Measurements from ENCODE around the gene IL1RN. TPM values are rescaled to one million over a fixed set of nuclear protein-coding genes. Genes with fewer than 3 reads are reported as not detected.

The IL1RN gene
- total and polyA plus RNA-seq, 2 of the 13 experiments (the other 11 are each of a cell fraction or from before 2014, with no cell fraction given), result 21.2 to 101 TPM

GRCh38 chr2:113081488-113082210 is 45.7 kb upstream of the IL1RN start:
- in situ Hi-C loops (cut with HindIII; ENCODE audit: extremely low pct_ligation_motif_present, low pct_unique_long_range_greater_than_20kb), result loop anchor here (5.0 to 10.0 kb wide), 3 partner anchors 56 to 293 kb away; no protein-coding TSS in a partner anchor
- 0% methylated on average over 2 of the region's 2 CpGs for WGBS (ENCODE audit: low lambda C conversion rate)
- ATAC-seq (no peak), DNase-seq (ENCODE audit: low spot score) (no peak), FAIRE-seq (no peak)
- intact Hi-C loops (cut with micrococcal nuclease; ENCODE audit: unreplicated experiment), result loop anchor here (2.0 kb wide), 1 partner anchor 45 kb away; the partner anchor contains the start of gene IL1RN
- ChIA-PET POLR2A (interaction anchor here (1.4 kb wide), 1 partner anchor 52 kb away, joined by 3 read pairs; no protein-coding TSS in a partner anchor), CTCF (ENCODE audit: low intra/inter-chr PET ratio, low total read pairs) (interaction anchor here (2.8 to 2.9 kb wide), 2 partner anchors 55 to 117 kb away, joined by 34 to 35 read pairs; no protein-coding TSS in a partner anchor)
- H4K20me1 ChIP-seq (ENCODE audit: insufficient read depth, low read length), result no peaks in the 10 kb centered on the region
- H3K9ac ChIP-seq (ENCODE audit: insufficient read depth, low read depth, low read length), result no peak overlapping the region
- no peak overlapping the region for H3K4me3 ChIP-seq (replicated peaks in 1 of 3; ENCODE audit: insufficient read depth in 1 of 3, low read depth in 2 of 3, low read length in 3 of 3)
- no TSS peak for BruUV-seq (replicated peaks)
- TF ChIP-seq ZNF138 (CRISPR knock-in tag; IDR thresholded peaks at IDR 0.05; ENCODE audit: low read depth), result no peak
- no peak for TF ChIP-seq ZNF713 (CRISPR knock-in tag; IDR thresholded peaks at IDR 0.05)
- TF ChIP-seq SNAPC4 (CRISPR knock-in tag; IDR thresholded peaks at IDR 0.05), result no peak
- TF ChIP-seq FOXA1 (IDR thresholded peaks at IDR 0.05), result no peak
- TF ChIP-seq FOXA1 (CRISPR knock-in tag; IDR thresholded peaks at IDR 0.05), result no peak
- no peak for TF ChIP-seq TP53 (CRISPR knock-in tag; conservative IDR thresholded peaks at IDR 0.05)
- TF ChIP-seq TIGD3 (CRISPR knock-in tag; IDR thresholded peaks at IDR 0.05; ENCODE audit: borderline replicate concordance), result no peak
- TF ChIP-seq ZNF678 (CRISPR knock-in tag; IDR thresholded peaks at IDR 0.05), result no peak
- TF ChIP-seq ZNF850 (CRISPR knock-in tag; conservative IDR thresholded peaks at IDR 0.05), result no peak
- TF ChIP-seq ZNF20 (CRISPR knock-in tag; IDR thresholded peaks at IDR 0.05), result no peak
- peaks cover 0 to 6% of the 10 kb centered on the region in 2 experiments; a peak in 1 of 5 replicates for H3K27me3 ChIP-seq (ENCODE audit: control insufficient read depth in 1 of 2, insufficient read depth in 2 of 2, low read length in 2 of 2)
- no peaks in the 10 kb centered on the region for H3K79me2 ChIP-seq (ENCODE audit: insufficient read depth, low read length)
- H2AFZ ChIP-seq (ENCODE audit: low read length), result no peak overlapping the region
- H3K4me2 ChIP-seq (ENCODE audit: low read depth, low read length), result no peak overlapping the region
- H3K27ac ChIP-seq (ENCODE audit: extremely low read length, insufficient read depth, low read length), result no peak overlapping the region
- peaks cover 19% of the 10 kb centered on the region; the same call in 1 of the 2 replicates for H3K4me1 ChIP-seq (ENCODE audit: insufficient read depth, low read length)
- H3K9me3 ChIP-seq (ENCODE audit: low read length), result no peaks in the 10 kb centered on the region
- no peaks in the 10 kb centered on the region for H3K36me3 ChIP-seq (replicated peaks in 1 of 2; ENCODE audit: control insufficient read depth in 1 of 2, insufficient read depth in 2 of 2, low read length in 2 of 2)
